ENCODE data around the gene PRICKLE1.

Gene PRICKLE1
- 0 to 0.22 (median 0.11) reads per million in 3 experiments for total RNA-seq

- no peak for DNase-seq
Measured at GRCh38 chr12:42589465-42590329, at the start of gene PRICKLE1. Gene PRICKLE1 (minus strand): TSS chr12:42589746. CDS start chr12:42472516, 117,230 bp downstream.

DNA sequence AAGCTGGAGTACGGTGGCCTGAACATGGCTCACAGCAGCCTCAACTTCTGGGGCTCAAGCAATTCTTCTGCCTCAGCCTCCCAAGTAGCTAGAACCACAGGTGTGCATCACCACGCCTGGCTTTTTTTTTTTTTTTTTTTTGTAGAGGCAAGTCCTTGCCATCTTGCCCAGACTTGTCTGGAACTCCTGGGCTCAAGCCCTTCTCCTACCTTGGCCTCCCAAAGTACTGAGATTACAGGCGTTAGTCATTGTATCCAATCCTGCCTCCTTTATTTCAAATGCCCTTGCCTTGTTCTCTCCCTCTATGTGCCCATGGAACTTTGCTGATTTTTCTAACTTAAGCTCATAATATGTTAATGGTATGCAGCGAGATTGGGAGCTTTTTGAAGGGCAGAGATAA lies 49.2 kb upstream of the PRICKLE1 start:
- no peak for DNase-seq

DNA sequence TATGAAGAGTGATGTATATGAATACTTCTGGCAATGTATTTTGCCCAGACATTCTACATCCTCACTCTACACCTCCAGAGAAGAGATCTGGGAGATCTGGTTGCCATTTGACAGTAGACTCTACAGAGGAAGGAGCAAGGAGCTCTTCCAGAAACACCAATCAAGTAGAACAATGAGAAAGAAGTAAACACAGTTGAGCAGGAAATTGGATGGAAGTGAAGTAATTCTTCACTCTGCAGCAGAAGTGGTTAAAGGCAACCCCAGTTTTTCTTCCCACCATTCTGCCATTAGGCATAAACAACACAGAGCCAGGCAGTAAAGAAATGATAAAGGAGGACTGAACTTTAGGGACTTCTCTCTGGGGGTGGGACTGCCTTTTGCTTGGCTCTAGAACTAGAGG lies 48.5 kb upstream of the PRICKLE1 start:
- DNase-seq: no peak

DNA sequence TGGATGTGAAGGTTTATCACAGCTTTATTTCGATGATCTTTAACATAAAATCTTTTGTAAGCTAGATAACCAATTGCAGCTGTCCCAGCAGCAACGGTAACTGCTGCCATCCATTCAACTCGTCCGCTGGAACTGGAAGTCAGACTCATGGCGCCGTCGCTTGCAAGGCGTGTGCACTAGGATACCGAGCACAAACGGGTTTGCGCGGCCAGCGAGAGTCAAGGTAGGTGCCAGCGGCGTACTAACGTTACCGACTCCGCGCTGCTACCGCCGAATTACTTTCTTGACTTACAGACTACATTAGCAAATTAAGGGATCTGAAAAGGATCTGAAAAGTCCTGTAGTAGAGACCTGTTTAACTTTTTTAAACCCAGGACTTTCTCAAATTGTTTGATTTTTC lies 47.4 kb upstream of the PRICKLE1 start:
- no peak for DNase-seq

DNA sequence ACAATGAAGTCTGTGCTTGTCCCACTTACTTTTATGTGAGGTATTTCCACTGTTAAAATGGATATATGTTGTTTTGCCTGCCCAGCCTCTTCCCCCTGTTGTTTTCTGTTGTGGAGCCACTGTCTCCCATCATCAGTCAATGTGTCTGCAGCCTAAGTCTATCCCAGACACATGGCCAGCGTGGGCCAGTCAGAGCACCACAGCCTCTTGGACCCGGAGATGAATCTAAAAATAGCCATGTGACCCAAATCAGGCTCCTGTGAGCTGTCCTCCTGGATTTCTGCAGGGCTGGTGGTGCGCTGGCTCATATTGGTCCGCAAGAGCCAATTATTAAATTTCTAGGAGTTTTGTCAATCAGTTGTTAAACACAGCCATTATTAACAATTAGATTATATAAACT lies 44.0 kb upstream of the PRICKLE1 start:
- no peak for DNase-seq

- no peak for DNase-seq
Measured at GRCh38 chr12:42631513-42631912, 42.0 kb upstream of the PRICKLE1 start.

- no peak for DNase-seq
Measured at GRCh38 chr12:42630314-42630713, 40.8 kb upstream of the PRICKLE1 start.

DNA sequence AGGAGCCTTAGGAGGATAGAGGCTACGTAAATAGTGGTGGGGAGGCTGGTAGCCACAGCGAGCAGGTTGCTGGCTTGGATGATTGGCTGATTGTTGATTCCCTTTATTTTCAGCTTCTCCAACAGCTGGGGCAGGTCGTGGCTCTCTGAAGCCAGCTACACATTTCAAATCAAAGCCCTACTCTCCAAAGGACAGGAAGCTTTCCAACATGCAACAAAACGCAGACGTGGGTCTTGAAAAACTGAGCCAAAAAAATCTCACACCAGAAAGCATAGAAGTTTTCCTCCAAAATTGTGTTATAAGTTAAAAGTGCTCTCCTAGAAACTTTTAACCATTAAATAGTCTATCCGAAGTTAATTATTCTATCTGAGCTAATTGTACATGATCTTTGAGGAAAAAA lies 37.6 kb upstream of the PRICKLE1 start:
- no peak for DNase-seq

GRCh38 chr12:42625611-42626010 lies 36.1 kb upstream of the PRICKLE1 start:
- DNase-seq: no peak

DNA sequence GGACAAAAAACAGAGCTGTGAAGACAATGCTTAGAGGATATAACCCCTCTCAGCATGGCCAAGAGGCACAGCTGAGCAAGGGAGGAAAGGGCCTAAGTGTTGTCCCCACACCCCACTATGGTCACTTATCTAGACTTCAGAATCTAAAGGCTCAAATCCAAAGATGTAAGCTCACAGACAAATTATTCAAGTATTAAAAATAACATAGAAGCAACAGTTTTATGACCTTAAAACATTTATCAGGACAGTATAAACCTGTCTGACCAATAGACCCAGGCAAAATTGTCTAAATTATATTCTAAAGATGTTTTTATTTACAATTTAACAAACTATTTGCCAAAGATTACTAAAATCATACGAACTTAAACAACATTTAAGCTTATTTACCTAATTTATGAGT lies 28.1 kb upstream of the PRICKLE1 start:
- no peak for DNase-seq

- DNase-seq: no peak
Measured at GRCh38 chr12:42615006-42615405, 25.5 kb upstream of the PRICKLE1 start.

- no peak for DNase-seq
Measured at GRCh38 chr12:42612231-42612613, 22.7 kb upstream of the PRICKLE1 start.

- no peak for DNase-seq
Measured at GRCh38 chr12:42611571-42612230, 22.2 kb upstream of the PRICKLE1 start.

- DNase-seq: no peak
Measured at GRCh38 chr12:42609605-42610004, 20.1 kb upstream of the PRICKLE1 start.

DNA sequence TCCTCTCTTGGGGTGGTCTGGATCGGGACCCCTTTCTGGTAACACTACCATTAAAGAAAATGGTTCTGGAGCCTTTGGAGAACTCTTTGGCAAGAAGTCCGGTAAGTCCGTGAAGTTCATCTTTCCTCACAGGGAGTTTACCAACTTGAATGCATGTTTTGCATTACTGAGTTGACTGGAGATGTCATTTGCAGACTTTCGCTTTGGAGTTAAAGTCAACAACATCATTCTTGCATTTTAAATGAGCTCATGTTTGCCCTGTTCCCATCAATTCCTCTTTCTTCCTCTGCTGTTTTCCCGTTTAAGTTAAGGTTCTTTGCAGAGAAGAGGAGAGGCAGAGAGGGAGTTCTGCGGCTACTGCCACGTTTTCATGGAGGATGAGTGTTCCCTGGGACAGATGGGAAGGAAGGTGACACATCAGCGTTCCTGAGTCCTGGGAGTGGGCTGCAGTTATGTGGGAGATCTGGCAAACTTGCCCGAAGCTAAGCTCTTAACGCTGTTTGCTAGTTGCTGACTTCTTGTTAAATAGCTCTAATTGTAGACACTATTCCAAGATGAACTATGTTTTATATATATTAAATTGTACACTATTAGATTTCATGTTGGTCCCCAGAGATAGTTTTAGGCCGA lies 18.8 kb upstream of the PRICKLE1 start:
- no peak for DNase-seq

DNA sequence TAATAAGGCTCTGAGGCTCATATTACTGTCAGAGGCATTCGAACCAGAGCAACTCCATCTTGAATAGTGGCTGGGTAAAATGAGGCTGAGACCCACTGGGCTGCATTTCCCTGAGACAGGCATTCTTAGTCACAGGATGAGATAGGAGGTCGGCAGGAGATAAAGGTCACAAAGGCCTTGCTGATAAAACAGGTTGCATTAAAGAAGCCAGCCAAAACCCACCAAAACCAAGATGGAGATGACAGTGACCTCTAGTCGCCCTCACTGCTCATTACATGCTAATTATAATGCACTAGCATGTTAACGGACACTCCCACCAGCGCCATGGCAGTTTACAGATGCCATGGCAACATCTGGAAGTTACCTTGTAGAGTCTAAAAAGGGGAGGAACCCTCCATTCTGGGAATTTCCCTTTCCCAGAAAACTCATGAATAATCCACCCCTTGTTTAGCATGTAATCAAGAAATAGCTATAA lies 18.1 kb upstream of the PRICKLE1 start:
- no peak for DNase-seq

DNA sequence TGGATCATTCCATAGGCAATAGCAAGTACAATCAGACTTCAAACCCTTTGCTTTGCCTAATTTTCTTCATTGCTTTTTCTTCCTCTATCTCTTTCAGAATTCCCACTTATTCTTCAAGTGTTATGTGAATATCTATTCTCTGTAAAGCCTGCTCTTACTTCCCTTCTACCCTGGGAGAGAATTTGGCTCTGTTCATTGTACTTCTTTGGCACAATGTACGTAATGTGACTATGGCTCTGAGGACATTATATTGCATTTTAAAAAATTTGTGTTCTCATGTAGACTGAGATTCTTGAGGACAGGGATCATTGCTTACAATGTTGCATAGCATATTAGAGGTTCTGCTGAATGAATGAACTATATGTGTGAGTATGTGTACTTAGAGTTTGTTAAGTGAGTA lies 16.9 kb upstream of the PRICKLE1 start:
- DNase-seq: no peak

- DNase-seq: no peak
Measured at GRCh38 chr12:42605685-42606084, 16.1 kb upstream of the PRICKLE1 start.

GRCh38 chr12:42603246-42603990 lies 13.9 kb upstream of the PRICKLE1 start:
- DNase-seq: no peak

DNA sequence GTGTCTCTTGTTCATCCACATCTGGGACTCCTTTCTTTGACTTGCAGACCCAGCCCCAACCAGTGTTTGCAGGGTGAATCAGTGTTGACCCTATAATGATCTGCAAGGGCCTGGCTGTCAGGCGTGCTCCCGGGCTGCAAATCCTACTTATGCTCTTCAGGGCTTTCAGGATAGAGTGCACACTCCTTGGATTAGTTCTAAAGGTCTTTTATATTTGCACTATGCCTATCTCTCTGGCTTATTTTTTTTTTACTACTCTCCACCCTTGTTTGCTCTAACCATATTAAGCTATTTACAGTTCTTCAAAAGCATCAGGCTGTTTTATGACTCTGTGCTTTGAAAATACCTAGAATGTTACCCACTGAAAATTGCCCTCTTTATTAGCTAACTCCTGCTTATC lies 4.3 kb upstream of the PRICKLE1 start:
- DNase-seq: no peak

DNA sequence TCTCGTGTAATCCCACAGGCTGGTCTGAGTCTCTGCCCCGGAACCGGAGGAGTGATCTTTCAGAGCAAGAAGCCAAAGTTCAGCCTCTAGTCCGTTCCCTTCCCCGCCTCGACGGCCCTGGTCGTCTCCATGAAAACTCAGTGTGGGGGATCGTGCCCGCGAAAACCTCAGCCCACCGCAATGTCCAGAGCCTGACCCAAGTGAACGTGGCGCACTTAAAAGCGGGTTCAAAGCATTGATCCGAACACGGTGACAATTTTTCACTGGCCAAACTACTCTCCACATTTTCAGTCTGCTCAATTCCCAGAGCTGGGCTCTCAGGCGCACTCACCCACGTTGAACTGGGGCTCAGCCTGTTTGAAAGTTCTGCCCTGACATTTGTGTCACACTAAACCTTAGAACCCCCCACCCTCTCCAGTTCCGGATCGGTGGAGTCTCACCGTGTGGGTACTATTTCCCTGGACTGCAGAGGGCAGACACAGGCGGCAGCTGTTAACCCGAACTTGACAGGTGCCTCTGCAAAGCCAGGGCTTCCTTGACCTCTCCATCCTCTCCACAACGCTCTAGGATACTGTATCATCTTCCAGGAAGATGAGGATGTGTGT lies 886 bp upstream of the PRICKLE1 start:
- DNase-seq: no peak

Measured in central memory CD4-positive, alpha-beta T cell (primary cell).